ENCODE data around the gene TRMT2B. TPM values are rescaled to one million over a fixed set of nuclear protein-coding genes. Genes with fewer than 3 reads are reported as not detected.

Gene TRMT2B, protein sequence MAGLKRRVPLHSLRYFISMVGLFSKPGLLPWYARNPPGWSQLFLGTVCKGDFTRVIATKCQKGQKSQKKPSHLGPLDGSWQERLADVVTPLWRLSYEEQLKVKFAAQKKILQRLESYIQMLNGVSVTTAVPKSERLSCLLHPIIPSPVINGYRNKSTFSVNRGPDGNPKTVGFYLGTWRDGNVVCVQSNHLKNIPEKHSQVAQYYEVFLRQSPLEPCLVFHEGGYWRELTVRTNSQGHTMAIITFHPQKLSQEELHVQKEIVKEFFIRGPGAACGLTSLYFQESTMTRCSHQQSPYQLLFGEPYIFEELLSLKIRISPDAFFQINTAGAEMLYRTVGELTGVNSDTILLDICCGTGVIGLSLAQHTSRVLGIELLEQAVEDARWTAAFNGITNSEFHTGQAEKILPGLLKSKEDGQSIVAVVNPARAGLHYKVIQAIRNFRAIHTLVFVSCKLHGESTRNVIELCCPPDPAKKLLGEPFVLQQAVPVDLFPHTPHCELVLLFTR
- 6.3 TPM for polyA plus RNA-seq (2013, experiment 1 of 2)
- 6.8 TPM for polyA plus RNA-seq (2013, experiment 2 of 2)

DNA sequence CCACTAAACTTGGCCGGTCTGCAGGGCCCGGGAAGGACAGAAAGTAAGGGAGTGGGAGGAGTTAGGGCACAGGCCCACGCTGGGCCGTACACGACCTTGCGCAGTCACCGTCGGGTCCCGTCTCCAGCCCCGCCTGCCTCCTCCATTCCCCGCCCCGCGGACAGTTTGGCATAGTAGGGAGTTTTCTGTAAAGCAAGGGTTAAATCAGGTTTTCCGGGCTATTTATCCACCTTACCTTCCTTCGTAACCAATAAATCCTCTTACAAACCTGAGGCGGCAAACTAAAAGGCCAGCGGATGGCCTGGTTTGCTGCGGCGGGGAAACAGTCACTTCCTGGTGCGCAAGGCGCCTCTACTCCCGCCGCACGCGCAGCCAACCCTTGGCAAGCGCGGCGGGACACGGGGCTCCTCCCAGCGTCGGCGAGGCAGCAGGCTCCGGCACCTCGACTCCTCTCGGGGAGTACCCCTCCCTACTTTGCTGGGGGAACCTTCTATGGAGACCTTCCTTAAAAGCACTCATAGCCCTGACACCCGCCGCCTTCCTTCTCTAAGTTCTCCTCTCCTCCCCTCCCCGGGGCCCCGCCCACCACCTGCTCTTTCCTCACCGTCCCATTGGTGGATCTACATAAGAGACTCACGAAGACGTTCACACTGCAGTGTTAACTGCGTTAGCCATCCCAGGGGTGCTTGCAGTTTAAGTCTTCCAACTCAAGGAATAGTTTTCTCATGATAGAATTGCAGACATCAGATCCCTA is at the start of gene TRMT2B:
TSS of gene TRMT2B (minus strand) at position 563 of the 754 bp plus-strand sequence. CDS start 9,822 bp downstream, outside the sequence.
- Histone ChIP-seq H2AFZ (ENCODE audit: low read depth, low read length) (no peak within 1 kb of the TSS), H3K14ac (ENCODE audit: low read length in 2 of 2) (peak within 1 kb of the TSS in 1 of 2 experiments; percentile 1), H2BK120ac (ENCODE audit: low read depth, low read length) (no peak within 1 kb of the TSS), H3K23ac (ENCODE audit: low read length in 2 of 2) (no peak within 1 kb of the TSS), H3K4me2 (ENCODE audit: low read length, poor library complexity, severe bottlenecking) (peak within 1 kb of the TSS; percentile 44), H2BK15ac (ENCODE audit: low read depth, poor library complexity, severe bottlenecking) (peak within 1 kb of the TSS; percentile 52), H3K4me1 (ENCODE audit: control insufficient read depth, insufficient read depth, low read depth, low read length) (peaks cover 3% of the 10 kb centered on the region), H3K4me3 (ENCODE audit: insufficient read depth in 1 of 2, low read depth in 1 of 2, low read length in 2 of 2) (peak within 1 kb of the TSS; percentile 59 to 86), H3K27me3 (ENCODE audit: control insufficient read depth in 1 of 2, insufficient read depth in 1 of 2, low read length in 2 of 2) (no peaks in the 10 kb centered on the region), H2AK5ac (ENCODE audit: low read length, severe bottlenecking) (no peak within 1 kb of the TSS), H2BK5ac (ENCODE audit: low read depth, low read length, poor library complexity, severe bottlenecking) (no peak within 1 kb of the TSS), H3K79me1 (replicated peaks; ENCODE audit: low read length, poor library complexity, severe bottlenecking) (no peaks in the 10 kb centered on the region), H3K9ac (ENCODE audit: low read length) (peak within 1 kb of the TSS; percentile 92), H3K27ac (ENCODE audit: low read length, poor library complexity, severe bottlenecking) (peak within 1 kb of the TSS; percentile 60), H4K8ac (ENCODE audit: low read length) (peak within 1 kb of the TSS; percentile 75), H3K4ac (ENCODE audit: low read depth in 1 of 2, low read length in 2 of 2) (peak within 1 kb of the TSS in 1 of 2 experiments; percentile 28), H2BK12ac (ENCODE audit: low read length in 2 of 2) (peak within 1 kb of the TSS in 1 of 2 experiments; percentile 39), H3K18ac (ENCODE audit: low read depth in 1 of 2, low read length in 2 of 2) (peak within 1 kb of the TSS; percentile 62 to 76), H3K36me3 (ENCODE audit: control insufficient read depth in 1 of 2, insufficient read depth in 2 of 2, low read depth in 1 of 2, low read length in 2 of 2) (no peaks in the 10 kb centered on the region), H4K91ac (ENCODE audit: low read length) (peak within 1 kb of the TSS; percentile 25), H3K9me3 (ENCODE audit: control insufficient read depth, low read length) (no peaks in the 10 kb centered on the region)
- peak; percentile 80 for DNase-seq
- WGBS, result under 1% methylated on average over 27 of the region's 43 CpGs

DNA sequence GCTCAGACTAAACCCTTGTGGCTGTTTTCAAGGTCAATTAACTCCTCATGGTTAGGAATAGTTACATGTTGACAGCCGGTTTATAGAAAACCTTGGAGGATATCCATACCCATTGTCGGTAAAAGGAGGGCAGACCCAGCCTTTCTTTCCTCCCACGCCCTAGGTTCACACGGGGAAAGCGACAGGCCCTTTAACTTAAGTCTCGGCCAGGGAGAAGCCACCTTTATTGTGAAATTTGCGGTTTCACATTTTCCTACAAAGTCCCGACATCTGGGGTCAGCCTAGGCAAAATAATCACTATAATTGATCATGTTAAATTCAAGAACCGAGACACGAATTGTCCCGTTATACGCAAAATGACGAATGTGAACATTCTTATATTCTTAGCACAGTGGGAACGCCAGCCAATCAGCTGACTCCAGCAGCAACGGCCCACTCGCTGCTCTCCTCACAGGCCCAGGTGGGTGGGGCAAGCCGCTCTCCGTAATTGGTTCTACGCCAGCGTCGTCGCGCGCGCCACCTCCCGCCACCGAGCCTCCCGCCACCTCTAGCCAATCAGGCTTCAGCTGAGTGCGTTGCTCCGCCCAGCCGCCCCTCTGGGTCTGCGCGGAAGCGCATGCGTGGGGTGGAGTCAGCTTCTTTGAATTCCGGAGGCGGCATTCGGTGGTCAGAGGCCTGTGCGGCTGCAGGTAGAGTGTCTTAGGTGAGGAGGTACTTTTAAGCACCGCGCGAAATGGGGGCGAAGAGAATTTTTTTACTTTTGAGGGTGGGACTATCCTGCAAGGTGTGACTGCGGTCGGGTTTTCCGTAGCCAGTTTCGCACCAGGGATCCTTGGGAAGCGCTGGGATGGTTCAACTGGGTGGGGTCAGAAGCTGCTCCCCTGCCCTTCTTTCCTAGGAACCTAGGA is 45.9 kb upstream of the TRMT2B start, which contains the start of gene CENPI:
TSS of gene CENPI (plus strand) at position 659 of the 908 bp plus-strand sequence. CDS start 2,867 bp downstream, outside the sequence.
- H4K91ac ChIP-seq (ENCODE audit: low read length), result no peak within 1 kb of the TSS
- no peak within 1 kb of the TSS for H2BK5ac ChIP-seq (ENCODE audit: low read depth, low read length, poor library complexity, severe bottlenecking)
- peak within 1 kb of the TSS; percentile 86 for H3K9ac ChIP-seq (ENCODE audit: low read length)
- peak; percentile 93 for DNase-seq
- 1% methylated on average over 39 of the region's 48 CpGs for WGBS
- no peak within 1 kb of the TSS for H4K8ac ChIP-seq (ENCODE audit: low read length)
- H3K36me3 ChIP-seq (ENCODE audit: control insufficient read depth in 1 of 2, insufficient read depth in 2 of 2, low read depth in 1 of 2, low read length in 2 of 2), result no peaks in the 10 kb centered on the region
- no peaks in the 10 kb centered on the region for H3K27me3 ChIP-seq (ENCODE audit: control insufficient read depth in 1 of 2, insufficient read depth in 1 of 2, low read length in 2 of 2)
- H3K4ac ChIP-seq (ENCODE audit: low read depth in 1 of 2, low read length in 2 of 2), result no peak within 1 kb of the TSS
- H2BK12ac ChIP-seq (ENCODE audit: low read length in 2 of 2), result no peak within 1 kb of the TSS
- no peaks in the 10 kb centered on the region for H3K79me1 ChIP-seq (replicated peaks; ENCODE audit: low read length, poor library complexity, severe bottlenecking)
- peak within 1 kb of the TSS; percentile 51 to 84 for H3K4me3 ChIP-seq (ENCODE audit: insufficient read depth in 1 of 2, low read depth in 1 of 2, low read length in 2 of 2)
- H3K4me2 ChIP-seq (ENCODE audit: low read length, poor library complexity, severe bottlenecking), result peak within 1 kb of the TSS; percentile 79
- H3K27ac ChIP-seq (ENCODE audit: low read length, poor library complexity, severe bottlenecking), result peak within 1 kb of the TSS; percentile 70
- no peak within 1 kb of the TSS for H2AK5ac ChIP-seq (ENCODE audit: low read length, severe bottlenecking)
- H3K18ac ChIP-seq (ENCODE audit: low read depth in 1 of 2, low read length in 2 of 2), result no peak within 1 kb of the TSS
- H3K14ac ChIP-seq (ENCODE audit: low read length in 2 of 2), result no peak within 1 kb of the TSS
- no peaks in the 10 kb centered on the region for H3K9me3 ChIP-seq (ENCODE audit: control insufficient read depth, low read length)
- no peak within 1 kb of the TSS for H2AFZ ChIP-seq (ENCODE audit: low read depth, low read length)
- H2BK120ac ChIP-seq (ENCODE audit: low read depth, low read length), result no peak within 1 kb of the TSS
- no peaks in the 10 kb centered on the region for H3K4me1 ChIP-seq (ENCODE audit: control insufficient read depth, insufficient read depth, low read depth, low read length)
- H3K23ac ChIP-seq (ENCODE audit: low read length in 2 of 2), result no peak within 1 kb of the TSS
- H2BK15ac ChIP-seq (ENCODE audit: low read depth, poor library complexity, severe bottlenecking), result no peak within 1 kb of the TSS

DNA sequence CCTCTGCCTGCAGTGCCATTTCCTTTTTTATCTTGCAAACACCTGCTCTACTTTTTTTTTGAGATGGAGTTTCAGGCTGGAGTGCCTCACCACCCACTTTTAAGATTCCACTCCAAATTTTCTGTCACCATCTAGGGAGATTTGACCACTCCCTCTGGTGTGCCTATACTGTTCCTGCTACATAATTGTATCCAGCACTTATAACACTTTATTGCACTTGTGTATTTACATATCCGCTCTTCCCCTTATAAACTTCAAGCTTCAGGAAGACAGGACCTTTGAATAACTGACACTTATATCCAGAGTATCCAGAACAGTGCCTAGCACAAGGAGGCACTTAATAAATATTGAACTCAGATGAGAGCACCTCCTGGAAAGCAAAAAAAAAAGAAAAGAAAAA is 39.9 kb upstream of the TRMT2B start:
- no peaks in the 10 kb centered on the region for H3K9me3 ChIP-seq (ENCODE audit: control insufficient read depth, low read length)
- H3K14ac ChIP-seq (ENCODE audit: low read length in 2 of 2), result no peak overlapping the region
- H3K4me2 ChIP-seq (ENCODE audit: low read length, poor library complexity, severe bottlenecking), result no peak overlapping the region
- H2BK120ac ChIP-seq (ENCODE audit: low read depth, low read length), result no peak overlapping the region
- H2BK12ac ChIP-seq (ENCODE audit: low read length in 2 of 2), result no peak overlapping the region
- H2AFZ ChIP-seq (ENCODE audit: low read depth, low read length), result no peak overlapping the region
- H3K4ac ChIP-seq (ENCODE audit: low read depth in 1 of 2, low read length in 2 of 2), result no peak overlapping the region
- H3K18ac ChIP-seq (ENCODE audit: low read depth in 1 of 2, low read length in 2 of 2), result no peak overlapping the region
- no peak overlapping the region for H3K27ac ChIP-seq (ENCODE audit: low read length, poor library complexity, severe bottlenecking)
- H4K91ac ChIP-seq (ENCODE audit: low read length), result no peak overlapping the region
- no peak overlapping the region for H2BK15ac ChIP-seq (ENCODE audit: low read depth, poor library complexity, severe bottlenecking)
- DNase-seq, result no peak
- H3K4me3 ChIP-seq (ENCODE audit: insufficient read depth in 1 of 2, low read depth in 1 of 2, low read length in 2 of 2), result no peak overlapping the region
- H2BK5ac ChIP-seq (ENCODE audit: low read depth, low read length, poor library complexity, severe bottlenecking), result no peak overlapping the region
- H2AK5ac ChIP-seq (ENCODE audit: low read length, severe bottlenecking), result no peak overlapping the region
- 100% methylated on average over 1 of the region's 1 CpG for WGBS
- no peak overlapping the region for H3K23ac ChIP-seq (ENCODE audit: low read length in 2 of 2)
- H3K36me3 ChIP-seq (ENCODE audit: control insufficient read depth in 1 of 2, insufficient read depth in 2 of 2, low read depth in 1 of 2, low read length in 2 of 2), result no peaks in the 10 kb centered on the region
- no peak overlapping the region for H4K8ac ChIP-seq (ENCODE audit: low read length)
- no peaks in the 10 kb centered on the region for H3K27me3 ChIP-seq (ENCODE audit: control insufficient read depth in 1 of 2, insufficient read depth in 1 of 2, low read length in 2 of 2)
- H3K79me1 ChIP-seq (replicated peaks; ENCODE audit: low read length, poor library complexity, severe bottlenecking), result no peaks in the 10 kb centered on the region
- H3K4me1 ChIP-seq (ENCODE audit: control insufficient read depth, insufficient read depth, low read depth, low read length), result no peaks in the 10 kb centered on the region
- H3K9ac ChIP-seq (ENCODE audit: low read length), result no peak overlapping the region
